ENCODE data around the gene DUOXA1. TPM values are rescaled to one million over a fixed set of nuclear protein-coding genes. Genes with fewer than 3 reads are reported as not detected.

DUOXA1 gene
- total and polyA plus RNA-seq, 8 donors: 0.52 to 135 (median 1.3) TPM

- peak in 1 of 4 donors; percentile 11 for DNase-seq
- Histone ChIP-seq H3K36me3 (no peaks in the 10 kb centered on the region), H3K4me3 (no peak overlapping the region), H3K4me1 (no peaks in the 10 kb centered on the region), H3K27ac (no peak overlapping the region), H3K27me3 (no peaks in the 10 kb centered on the region), H3K9me3 (no peaks in the 10 kb centered on the region)
- intact Hi-C loops (cut with DNase I): no loop called here
- TF ChIP-seq CTCF (IDR thresholded peaks at IDR 0.05): no peak
- ATAC-seq: no peak
These were observed 30.0 kb downstream of the DUOXA1 start for GRCh38 chr15:45099549-45100165.

GRCh38 chr15:45097466-45097865 is 32.2 kb downstream of the DUOXA1 start:
- H3K27ac ChIP-seq: no peak overlapping the region
- H3K4me3 ChIP-seq: no peak overlapping the region
- H3K4me1 ChIP-seq: no peaks in the 10 kb centered on the region
- H3K27me3 ChIP-seq: no peaks in the 10 kb centered on the region
- no peak for ATAC-seq
- intact Hi-C loops (cut with DNase I): no loop called here
- H3K36me3 ChIP-seq: no peaks in the 10 kb centered on the region
- no peaks in the 10 kb centered on the region for H3K9me3 ChIP-seq
- DNase-seq: peak in 1 of 4 donors; percentile 7
- no peak for TF ChIP-seq CTCF (IDR thresholded peaks at IDR 0.05)

- DNase-seq (peak in 1 of 4 donors; percentile 22), ATAC-seq (no peak)
- Histone ChIP-seq H3K36me3 (no peaks in the 10 kb centered on the region), H3K27me3 (no peaks in the 10 kb centered on the region), H3K9me3 (no peaks in the 10 kb centered on the region), H3K4me3 (no peak overlapping the region), H3K4me1 (no peaks in the 10 kb centered on the region), H3K27ac (no peak overlapping the region)
- no peak for TF ChIP-seq CTCF (IDR thresholded peaks at IDR 0.05)
- intact Hi-C loops (cut with DNase I): no loop called here
These were observed 34.0 kb downstream of the DUOXA1 start for GRCh38 chr15:45095661-45096060.

- H3K4me3 ChIP-seq: no peak overlapping the region
- no peaks in the 10 kb centered on the region for H3K9me3 ChIP-seq
- ATAC-seq: no peak
- intact Hi-C loops (cut with DNase I): no loop called here
- H3K4me1 ChIP-seq: no peaks in the 10 kb centered on the region
- peaks cover 0 to 2% of the 10 kb centered on the region in 2 donors for H3K27me3 ChIP-seq
- no peak for TF ChIP-seq CTCF (IDR thresholded peaks at IDR 0.05)
- H3K27ac ChIP-seq: no peak overlapping the region
- no peaks in the 10 kb centered on the region for H3K36me3 ChIP-seq
- DNase-seq: peak in 1 of 4 donors; percentile 21
These were observed 35.3 kb downstream of the DUOXA1 start for GRCh38 chr15:45094358-45094730.

- H3K4me1 ChIP-seq: no peaks in the 10 kb centered on the region
- H3K27ac ChIP-seq: no peak overlapping the region
- DNase-seq (peak in 1 of 4 donors; percentile 10), ATAC-seq (no peak)
- no peak for TF ChIP-seq CTCF (IDR thresholded peaks at IDR 0.05)
- intact Hi-C loops (cut with DNase I): no loop called here
- H3K9me3 ChIP-seq: no peaks in the 10 kb centered on the region
- no peaks in the 10 kb centered on the region for H3K36me3 ChIP-seq
- no peak overlapping the region for H3K4me3 ChIP-seq
- peaks cover 0 to 5% of the 10 kb centered on the region in 2 donors for H3K27me3 ChIP-seq
These were observed 35.9 kb downstream of the DUOXA1 start for GRCh38 chr15:45093622-45094357.
